ENCODE results near the gene NSF.
"Not testable (repeated sequence)": the region's sequence is repeated elsewhere in the genome, so short reads cannot be mapped to it uniquely, and the experiment has no call there.

DNA sequence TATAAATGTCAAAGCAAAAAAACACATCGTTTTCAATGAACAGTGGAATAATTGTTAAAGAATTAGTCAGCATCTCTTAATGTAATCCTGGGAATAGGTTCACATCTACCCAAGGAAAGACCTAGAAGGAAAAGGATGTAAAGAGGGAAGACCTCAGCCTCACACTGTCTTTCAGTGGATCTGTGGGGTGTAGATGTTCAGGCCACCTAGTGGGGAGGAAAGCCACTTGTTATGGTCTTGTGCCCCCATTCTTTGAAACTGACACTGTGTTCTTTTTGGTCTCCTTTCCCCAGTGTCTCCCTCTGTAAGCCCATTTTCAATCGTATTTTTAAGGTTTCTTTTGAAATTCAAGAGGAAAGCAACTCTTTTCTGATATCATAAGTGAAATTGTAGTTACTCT lies 56.8 kb downstream of the NSF start:
- TF ChIP-seq, protein P1, sequence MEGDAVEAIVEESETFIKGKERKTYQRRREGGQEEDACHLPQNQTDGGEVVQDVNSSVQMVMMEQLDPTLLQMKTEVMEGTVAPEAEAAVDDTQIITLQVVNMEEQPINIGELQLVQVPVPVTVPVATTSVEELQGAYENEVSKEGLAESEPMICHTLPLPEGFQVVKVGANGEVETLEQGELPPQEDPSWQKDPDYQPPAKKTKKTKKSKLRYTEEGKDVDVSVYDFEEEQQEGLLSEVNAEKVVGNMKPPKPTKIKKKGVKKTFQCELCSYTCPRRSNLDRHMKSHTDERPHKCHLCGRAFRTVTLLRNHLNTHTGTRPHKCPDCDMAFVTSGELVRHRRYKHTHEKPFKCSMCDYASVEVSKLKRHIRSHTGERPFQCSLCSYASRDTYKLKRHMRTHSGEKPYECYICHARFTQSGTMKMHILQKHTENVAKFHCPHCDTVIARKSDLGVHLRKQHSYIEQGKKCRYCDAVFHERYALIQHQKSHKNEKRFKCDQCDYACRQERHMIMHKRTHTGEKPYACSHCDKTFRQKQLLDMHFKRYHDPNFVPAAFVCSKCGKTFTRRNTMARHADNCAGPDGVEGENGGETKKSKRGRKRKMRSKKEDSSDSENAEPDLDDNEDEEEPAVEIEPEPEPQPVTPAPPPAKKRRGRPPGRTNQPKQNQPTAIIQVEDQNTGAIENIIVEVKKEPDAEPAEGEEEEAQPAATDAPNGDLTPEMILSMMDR (IDR thresholded peaks at IDR 0.05) = not testable (repeated sequence)
- not testable (repeated sequence) for TF ChIP-seq EZH2, EZH2phosphoT487 (IDR thresholded peaks at IDR 0.05)

Data from neural progenitor cell (in vitro differentiated cells).